ENCODE data around the gene ACSL1. TPM values are rescaled to one million over a fixed set of nuclear protein-coding genes. Genes with fewer than 3 reads are reported as not detected.

Gene ACSL1
- total RNA-seq, 2 experiments from 2014 or later: 24.3 to 32.9 TPM

DNA sequence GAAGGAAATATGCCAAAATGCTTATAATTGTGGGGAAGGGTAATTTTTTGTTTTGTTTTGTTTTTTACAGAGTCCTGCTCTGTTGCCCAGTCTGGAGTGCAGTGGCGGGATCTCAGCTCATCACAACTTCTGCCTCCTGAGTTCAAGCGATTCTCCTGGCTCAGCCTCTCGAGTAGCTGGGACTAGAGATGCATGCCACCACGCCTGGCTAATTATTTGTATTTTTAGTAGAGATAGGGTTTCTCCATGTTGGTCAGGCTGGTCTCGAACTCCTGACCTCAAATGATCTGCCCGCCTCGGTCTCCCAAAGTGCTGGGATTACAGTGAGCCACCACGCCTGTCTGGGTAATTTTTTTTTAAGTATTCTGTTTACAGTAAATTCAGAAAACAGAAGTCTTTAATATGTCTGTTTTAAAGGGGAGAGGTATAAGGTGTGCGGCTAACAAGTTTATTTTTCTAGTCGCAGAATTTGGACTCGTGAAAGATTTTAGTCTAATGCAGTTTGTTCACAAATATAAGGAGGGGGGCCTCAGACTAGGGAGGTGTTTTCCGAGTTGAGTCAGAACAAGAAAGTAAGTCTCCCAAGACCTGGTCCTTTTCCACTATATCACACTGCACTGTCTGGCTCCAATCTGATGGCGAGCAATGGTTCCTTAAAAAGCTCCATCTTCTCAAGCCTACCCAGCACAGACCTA, 1.5 kb downstream of the ACSL1 start:
- no peaks in the 10 kb centered on the region for H3K9me2 ChIP-seq (ENCODE audit: insufficient read depth, low read length)
- ChIA-PET CTCF (ENCODE audit: unreplicated experiment) (no interaction called here), POLR2A (interaction anchor here (1.0 to 2.2 kb wide), 3 partner anchors 9 to 90 kb away, joined by 3 to 9 read pairs (median 5); partner anchors contain the start of gene CENPU)
- no peak for TF ChIP-seq EZH2phosphoT487 (IDR thresholded peaks at IDR 0.05; ENCODE audit: borderline replicate concordance, low read depth, low read length)
- TF ChIP-seq, protein P1, sequence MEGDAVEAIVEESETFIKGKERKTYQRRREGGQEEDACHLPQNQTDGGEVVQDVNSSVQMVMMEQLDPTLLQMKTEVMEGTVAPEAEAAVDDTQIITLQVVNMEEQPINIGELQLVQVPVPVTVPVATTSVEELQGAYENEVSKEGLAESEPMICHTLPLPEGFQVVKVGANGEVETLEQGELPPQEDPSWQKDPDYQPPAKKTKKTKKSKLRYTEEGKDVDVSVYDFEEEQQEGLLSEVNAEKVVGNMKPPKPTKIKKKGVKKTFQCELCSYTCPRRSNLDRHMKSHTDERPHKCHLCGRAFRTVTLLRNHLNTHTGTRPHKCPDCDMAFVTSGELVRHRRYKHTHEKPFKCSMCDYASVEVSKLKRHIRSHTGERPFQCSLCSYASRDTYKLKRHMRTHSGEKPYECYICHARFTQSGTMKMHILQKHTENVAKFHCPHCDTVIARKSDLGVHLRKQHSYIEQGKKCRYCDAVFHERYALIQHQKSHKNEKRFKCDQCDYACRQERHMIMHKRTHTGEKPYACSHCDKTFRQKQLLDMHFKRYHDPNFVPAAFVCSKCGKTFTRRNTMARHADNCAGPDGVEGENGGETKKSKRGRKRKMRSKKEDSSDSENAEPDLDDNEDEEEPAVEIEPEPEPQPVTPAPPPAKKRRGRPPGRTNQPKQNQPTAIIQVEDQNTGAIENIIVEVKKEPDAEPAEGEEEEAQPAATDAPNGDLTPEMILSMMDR (conservative IDR thresholded peaks at IDR 0.05; ENCODE audit: low read length): no peak
- peak overlapping the region; percentile 96 for H3K4me3 ChIP-seq (ENCODE audit: low read depth, low read length, poor library complexity, severe bottlenecking)
- peak overlapping the region; percentile 24; the same call in 1 of the 2 replicates for H2AFZ ChIP-seq (ENCODE audit: low read length)
- no TSS peak for BruUV-seq (replicated peaks)
- intact Hi-C loops (cut with micrococcal nuclease; ENCODE audit: unreplicated experiment): loop anchor here (1.0 to 10.0 kb wide), 2 partner anchors 9 to 651 kb away; partner anchors contain the start of gene CCDC110
- H3K9me3 ChIP-seq (ENCODE audit: low read length): no peaks in the 10 kb centered on the region
- peaks cover 20% of the 10 kb centered on the region; the same call in 1 of the 2 replicates for H4K20me1 ChIP-seq (ENCODE audit: insufficient read depth, low read length)
- peaks cover 58% of the 10 kb centered on the region for H3K79me2 ChIP-seq (ENCODE audit: insufficient read depth, low read depth, low read length)
- H3K27ac ChIP-seq (ENCODE audit: low read depth, low read length, poor library complexity, severe bottlenecking): peak overlapping the region; percentile 22
- peaks cover 48% of the 10 kb centered on the region for H3K4me1 ChIP-seq (ENCODE audit: insufficient read depth, low read length, poor library complexity, severe bottlenecking)
- peaks cover 8% of the 10 kb centered on the region; the same call in 1 of the 2 replicates for H3K36me3 ChIP-seq (ENCODE audit: insufficient read depth, low read length)
- peak; percentile 42 for DNase-seq (ENCODE audit: low spot score)
- H3K4me2 ChIP-seq (ENCODE audit: low read length): peak overlapping the region; percentile 89

GRCh38 chr4:184823014-184823413, 2.8 kb downstream of the ACSL1 start:
- Histone ChIP-seq H3K36me3 (ENCODE audit: insufficient read depth, low read length) (peaks cover 8% of the 10 kb centered on the region; the same call in 1 of the 2 replicates), H3K27ac (ENCODE audit: low read depth, low read length, poor library complexity, severe bottlenecking) (peak overlapping the region; percentile 7), H4K20me1 (ENCODE audit: insufficient read depth, low read length) (peaks cover 20% of the 10 kb centered on the region; the same call in 1 of the 2 replicates), H3K9me2 (ENCODE audit: insufficient read depth, low read length) (no peaks in the 10 kb centered on the region), H3K4me3 (ENCODE audit: low read depth, low read length, poor library complexity, severe bottlenecking) (peak overlapping the region; percentile 96), H3K9me3 (ENCODE audit: low read length) (no peaks in the 10 kb centered on the region), H3K4me2 (ENCODE audit: low read length) (peak overlapping the region; percentile 89), H3K79me2 (ENCODE audit: insufficient read depth, low read depth, low read length) (peaks cover 67% of the 10 kb centered on the region), H2AFZ (ENCODE audit: low read length) (no peak overlapping the region), H3K4me1 (ENCODE audit: insufficient read depth, low read length, poor library complexity, severe bottlenecking) (peaks cover 60% of the 10 kb centered on the region)
- POLR2A ChIA-PET: interaction anchor here (0.8 kb wide), 1 partner anchor 92 kb away, joined by 3 read pairs; no protein-coding TSS in a partner anchor
- TSS peak; percentile 50 for BruUV-seq (replicated peaks)
- intact Hi-C loops (cut with micrococcal nuclease; ENCODE audit: unreplicated experiment): loop anchor here (10.0 kb wide), 1 partner anchor 652 kb away; the partner anchor contains the start of gene CCDC110
- CTCF ChIA-PET (ENCODE audit: unreplicated experiment): no interaction called here
- no peak for TF ChIP-seq EZH2phosphoT487 (IDR thresholded peaks at IDR 0.05; ENCODE audit: borderline replicate concordance, low read depth, low read length)
- TF ChIP-seq, protein P1 (conservative IDR thresholded peaks at IDR 0.05; ENCODE audit: low read length): no peak
- peak; percentile 23 for DNase-seq (ENCODE audit: low spot score)

Data from OCI-LY7 (cell line).